ENCODE measurements around the gene AURKAIP1.

The AURKAIP1 gene

DNA sequence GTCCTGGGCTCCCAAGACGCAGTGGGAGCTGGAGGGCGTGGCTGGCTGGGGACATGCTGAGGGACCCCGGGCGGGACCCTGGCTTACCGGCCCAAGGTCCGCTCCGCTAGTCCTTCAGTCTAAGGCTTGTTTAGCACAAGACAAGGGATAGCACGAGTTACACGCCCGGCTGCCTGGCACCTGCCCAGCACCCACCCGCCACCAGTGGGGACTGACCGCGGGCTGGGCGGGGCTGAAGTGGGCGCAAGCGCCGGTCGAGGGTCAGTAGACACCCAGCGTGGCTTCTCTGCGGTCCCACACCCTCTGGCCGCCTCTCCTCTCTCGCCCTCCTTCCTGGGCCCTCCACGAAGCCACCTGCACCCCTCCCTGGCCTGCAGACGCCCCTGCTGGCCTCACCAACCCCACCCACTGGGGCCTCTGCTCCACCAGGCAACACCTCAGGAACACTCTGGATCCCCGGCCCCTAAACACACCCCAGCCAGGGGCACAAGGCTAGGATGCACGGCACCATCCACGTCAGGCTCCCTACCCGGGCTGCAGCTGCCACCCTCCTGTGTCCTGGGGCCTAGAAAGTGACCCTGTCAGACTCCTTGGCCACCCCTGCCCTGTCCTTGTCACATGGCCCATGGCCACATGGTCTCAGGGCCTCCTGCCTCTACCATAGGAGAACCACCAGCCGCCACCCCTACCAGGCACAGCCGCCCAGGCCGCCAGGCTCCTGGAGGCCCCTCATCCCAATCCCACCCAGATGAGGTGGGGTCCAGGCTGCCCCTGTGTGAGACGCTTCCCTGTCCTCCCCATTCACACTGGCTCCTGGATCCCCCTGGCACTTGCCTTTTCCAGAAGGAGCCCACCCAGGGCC lies 37.8 kb downstream of the AURKAIP1 start:
- DNase-seq, result no peak
- H3F3A ChIP-seq (ENCODE audit: insufficient read depth, low read length), result no peaks in the 10 kb centered on the region
- no peaks in the 10 kb centered on the region for H3K79me2 ChIP-seq (ENCODE audit: low read length)
- no peaks in the 10 kb centered on the region for H3K27me3 ChIP-seq (replicated peaks; ENCODE audit: insufficient read depth, low read length)
- no peak overlapping the region for H3K4me2 ChIP-seq (ENCODE audit: low read depth, low read length)
- no peaks in the 10 kb centered on the region for H3K36me3 ChIP-seq (replicated peaks; ENCODE audit: insufficient read depth, low read length)
- no peak overlapping the region for H3K9ac ChIP-seq (ENCODE audit: low read length)
- no peaks in the 10 kb centered on the region for H3K9me2 ChIP-seq (replicated peaks; ENCODE audit: insufficient read depth, low read length)
- no peak overlapping the region for H2AFZ ChIP-seq (ENCODE audit: low read length)
- no peaks in the 10 kb centered on the region for H3K9me3 ChIP-seq (replicated peaks; ENCODE audit: insufficient read depth, low read length)
- no peak overlapping the region for H3K27ac ChIP-seq (ENCODE audit: low read length)
- H3K4me1 ChIP-seq (ENCODE audit: low read length), result no peaks in the 10 kb centered on the region
- H4K20me1 ChIP-seq (ENCODE audit: insufficient read depth, low read length), result no peaks in the 10 kb centered on the region
- TF ChIP-seq EZH2phosphoT487 (IDR thresholded peaks at IDR 0.05; ENCODE audit: low read length) (no peak), EZH2 (optimal IDR thresholded peaks at IDR 0.05; ENCODE audit: low read depth, low read length) (no peak)
- TF ChIP-seq, protein P1, sequence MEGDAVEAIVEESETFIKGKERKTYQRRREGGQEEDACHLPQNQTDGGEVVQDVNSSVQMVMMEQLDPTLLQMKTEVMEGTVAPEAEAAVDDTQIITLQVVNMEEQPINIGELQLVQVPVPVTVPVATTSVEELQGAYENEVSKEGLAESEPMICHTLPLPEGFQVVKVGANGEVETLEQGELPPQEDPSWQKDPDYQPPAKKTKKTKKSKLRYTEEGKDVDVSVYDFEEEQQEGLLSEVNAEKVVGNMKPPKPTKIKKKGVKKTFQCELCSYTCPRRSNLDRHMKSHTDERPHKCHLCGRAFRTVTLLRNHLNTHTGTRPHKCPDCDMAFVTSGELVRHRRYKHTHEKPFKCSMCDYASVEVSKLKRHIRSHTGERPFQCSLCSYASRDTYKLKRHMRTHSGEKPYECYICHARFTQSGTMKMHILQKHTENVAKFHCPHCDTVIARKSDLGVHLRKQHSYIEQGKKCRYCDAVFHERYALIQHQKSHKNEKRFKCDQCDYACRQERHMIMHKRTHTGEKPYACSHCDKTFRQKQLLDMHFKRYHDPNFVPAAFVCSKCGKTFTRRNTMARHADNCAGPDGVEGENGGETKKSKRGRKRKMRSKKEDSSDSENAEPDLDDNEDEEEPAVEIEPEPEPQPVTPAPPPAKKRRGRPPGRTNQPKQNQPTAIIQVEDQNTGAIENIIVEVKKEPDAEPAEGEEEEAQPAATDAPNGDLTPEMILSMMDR (IDR thresholded peaks at IDR 0.05; ENCODE audit: low read length), result no peak
- H3K4me3 ChIP-seq (ENCODE audit: low read length), result no peak overlapping the region

DNA sequence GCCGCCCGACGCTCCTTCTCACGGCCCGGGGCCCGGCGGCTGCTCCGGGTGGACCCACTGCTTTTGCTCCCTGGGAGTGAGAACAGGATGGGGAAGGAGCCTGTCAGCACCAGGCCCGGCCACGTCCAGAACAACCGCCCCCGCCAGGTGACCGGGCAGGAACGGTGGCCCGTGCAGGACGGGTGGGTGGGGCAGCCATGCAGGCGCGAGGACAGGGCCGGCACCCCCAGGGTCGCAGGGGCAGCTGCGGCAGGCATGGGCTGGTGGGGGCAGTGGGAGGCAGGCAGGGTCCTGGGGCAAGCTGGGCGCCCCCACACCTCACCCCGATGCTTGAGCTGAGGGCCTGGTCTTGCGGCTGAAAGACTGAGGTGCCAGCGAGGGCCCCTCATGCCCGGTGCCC lies 38.6 kb downstream of the AURKAIP1 start:
- no peak for TF ChIP-seq EZH2phosphoT487 (IDR thresholded peaks at IDR 0.05; ENCODE audit: low read length)
- no peak for TF ChIP-seq EZH2 (optimal IDR thresholded peaks at IDR 0.05; ENCODE audit: low read depth, low read length)
- TF ChIP-seq, protein P1 (IDR thresholded peaks at IDR 0.05; ENCODE audit: low read length), result no peak
- Histone ChIP-seq H3K9me3 (replicated peaks; ENCODE audit: insufficient read depth, low read length) (no peaks in the 10 kb centered on the region), H3K4me2 (ENCODE audit: low read depth, low read length) (no peak overlapping the region), H3K79me2 (ENCODE audit: low read length) (no peaks in the 10 kb centered on the region), H3K9ac (ENCODE audit: low read length) (no peak overlapping the region), H3K4me1 (ENCODE audit: low read length) (no peaks in the 10 kb centered on the region), H3F3A (ENCODE audit: insufficient read depth, low read length) (no peaks in the 10 kb centered on the region), H3K36me3 (replicated peaks; ENCODE audit: insufficient read depth, low read length) (no peaks in the 10 kb centered on the region), H2AFZ (ENCODE audit: low read length) (no peak overlapping the region), H3K4me3 (ENCODE audit: low read length) (no peak overlapping the region), H3K27me3 (replicated peaks; ENCODE audit: insufficient read depth, low read length) (no peaks in the 10 kb centered on the region), H3K9me2 (replicated peaks; ENCODE audit: insufficient read depth, low read length) (no peaks in the 10 kb centered on the region), H3K27ac (ENCODE audit: low read length) (no peak overlapping the region), H4K20me1 (ENCODE audit: insufficient read depth, low read length) (no peaks in the 10 kb centered on the region)
- DNase-seq, result no peak

DNA sequence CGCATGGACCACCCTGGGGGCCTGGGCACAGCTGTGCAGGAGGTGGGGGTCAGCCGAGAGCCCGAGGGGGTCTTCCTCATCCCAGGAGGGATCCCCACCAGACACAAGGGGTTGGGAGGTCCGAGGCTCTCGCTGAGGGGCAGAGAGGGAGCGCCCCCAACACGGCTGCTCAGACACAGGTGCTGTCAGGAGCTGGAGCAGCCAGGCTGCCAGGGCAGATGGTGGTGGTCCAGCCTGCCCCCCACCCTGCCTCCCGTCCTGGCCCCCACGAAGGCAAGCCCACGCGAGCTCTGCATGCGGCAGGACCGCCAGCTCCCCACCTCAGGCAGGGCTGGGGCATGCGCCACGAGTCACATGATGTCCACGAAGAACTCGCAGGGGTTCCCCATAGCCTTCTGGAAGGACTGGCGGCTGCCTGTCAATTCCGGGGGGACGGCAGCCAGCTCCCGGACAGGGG lies 39.2 kb downstream of the AURKAIP1 start:
- no peak overlapping the region for H2AFZ ChIP-seq (ENCODE audit: low read length)
- no peak overlapping the region for H3K4me2 ChIP-seq (ENCODE audit: low read depth, low read length)
- no peak for DNase-seq
- H3K27me3 ChIP-seq (replicated peaks; ENCODE audit: insufficient read depth, low read length), result no peaks in the 10 kb centered on the region
- no peaks in the 10 kb centered on the region for H4K20me1 ChIP-seq (ENCODE audit: insufficient read depth, low read length)
- no peaks in the 10 kb centered on the region for H3K4me1 ChIP-seq (ENCODE audit: low read length)
- H3F3A ChIP-seq (ENCODE audit: insufficient read depth, low read length), result no peaks in the 10 kb centered on the region
- H3K9me2 ChIP-seq (replicated peaks; ENCODE audit: insufficient read depth, low read length), result no peaks in the 10 kb centered on the region
- H3K36me3 ChIP-seq (replicated peaks; ENCODE audit: insufficient read depth, low read length), result no peaks in the 10 kb centered on the region
- no peaks in the 10 kb centered on the region for H3K79me2 ChIP-seq (ENCODE audit: low read length)
- no peak overlapping the region for H3K27ac ChIP-seq (ENCODE audit: low read length)
- H3K4me3 ChIP-seq (ENCODE audit: low read length), result no peak overlapping the region
- TF ChIP-seq EZH2 (optimal IDR thresholded peaks at IDR 0.05; ENCODE audit: low read depth, low read length), result no peak
- TF ChIP-seq, protein P1 (IDR thresholded peaks at IDR 0.05; ENCODE audit: low read length), result no peak
- no peak for TF ChIP-seq EZH2phosphoT487 (IDR thresholded peaks at IDR 0.05; ENCODE audit: low read length)
- H3K9me3 ChIP-seq (replicated peaks; ENCODE audit: insufficient read depth, low read length), result no peaks in the 10 kb centered on the region
- H3K9ac ChIP-seq (ENCODE audit: low read length), result no peak overlapping the region
